Measurements from ENCODE around the gene MTHFD1L.
"Not testable (repeated sequence)": the region's sequence is repeated elsewhere in the genome, so short reads cannot be mapped to it uniquely, and the experiment has no call there.

MTHFD1L gene

GRCh38 chr6:151041686-151042085 is 176.2 kb downstream of the MTHFD1L start:
- DNase-seq (ENCODE audit: low spot score) = no peak

- DNase-seq (ENCODE audit: low spot score) = not testable (repeated sequence)
Observed at GRCh38 chr6:151042911-151043330, 177.4 kb downstream of the MTHFD1L start.

DNA sequence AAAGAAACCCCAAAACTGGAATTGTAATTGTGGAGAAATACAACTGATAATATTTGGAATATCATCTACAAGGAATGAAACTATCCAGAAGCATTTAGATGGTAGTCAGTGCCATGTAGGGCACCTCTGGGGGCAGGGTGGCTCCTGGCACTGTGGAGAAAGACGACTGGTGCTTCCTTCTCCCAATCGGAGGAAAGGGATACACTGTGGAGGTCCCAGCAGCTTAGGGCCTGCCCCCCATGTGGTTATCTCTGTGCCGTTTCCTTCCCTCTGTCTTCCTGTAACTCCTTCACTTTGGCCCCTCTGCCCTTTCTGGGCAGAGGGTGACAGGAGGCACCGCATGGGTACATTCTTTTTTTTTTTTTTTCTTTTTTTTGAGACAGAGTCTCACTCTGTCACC is 178.4 kb downstream of the MTHFD1L start:
- DNase-seq (ENCODE audit: low spot score) = no peak

- no peak for DNase-seq (ENCODE audit: low spot score)
Observed at GRCh38 chr6:151044465-151045441, 179.3 kb downstream of the MTHFD1L start.

- DNase-seq (ENCODE audit: low spot score) = not testable (repeated sequence)
Observed at GRCh38 chr6:151045511-151046222, 180.2 kb downstream of the MTHFD1L start.

- DNase-seq (ENCODE audit: low spot score) = no peak
Observed at GRCh38 chr6:151051164-151051563, 185.7 kb downstream of the MTHFD1L start.

GRCh38 chr6:151052021-151052646 is 186.6 kb downstream of the MTHFD1L start:
- no peak for DNase-seq (ENCODE audit: low spot score)

GRCh38 chr6:151054306-151054705 is 188.8 kb downstream of the MTHFD1L start:
- DNase-seq (ENCODE audit: low spot score) = no peak

DNA sequence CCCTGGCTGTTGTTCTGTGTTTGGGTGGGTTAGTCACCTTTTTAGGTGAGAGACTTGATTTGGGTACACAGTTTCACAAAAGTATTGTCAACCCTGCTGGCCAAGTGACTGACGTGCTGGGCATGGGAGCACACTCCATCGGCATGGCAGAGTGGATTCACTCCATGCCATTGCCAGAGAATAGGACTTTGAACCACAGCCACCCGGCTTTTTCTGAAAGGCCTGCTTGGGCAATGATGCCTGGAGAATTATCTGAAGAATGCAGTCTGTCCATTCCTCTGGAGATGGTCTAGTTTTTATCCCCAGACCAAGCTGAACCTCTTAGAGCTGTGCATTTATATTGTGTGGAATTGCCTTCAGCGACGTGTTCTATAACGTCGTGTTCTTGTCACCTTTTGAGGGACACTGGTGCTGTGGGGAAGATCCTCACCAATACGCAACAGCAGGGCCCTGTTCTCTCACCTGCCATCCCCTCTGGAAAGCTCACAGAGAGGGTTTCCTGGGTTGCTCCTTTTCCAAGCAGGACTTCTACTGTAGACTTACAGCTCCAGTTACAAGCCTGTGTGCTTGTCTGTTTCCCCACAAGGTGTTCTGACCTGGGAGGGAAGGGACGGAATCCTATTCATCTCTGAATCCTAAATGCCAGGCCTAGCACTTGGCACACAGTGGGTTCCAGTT is 190.9 kb downstream of the MTHFD1L start:
- DNase-seq (ENCODE audit: low spot score) = no peak

DNA sequence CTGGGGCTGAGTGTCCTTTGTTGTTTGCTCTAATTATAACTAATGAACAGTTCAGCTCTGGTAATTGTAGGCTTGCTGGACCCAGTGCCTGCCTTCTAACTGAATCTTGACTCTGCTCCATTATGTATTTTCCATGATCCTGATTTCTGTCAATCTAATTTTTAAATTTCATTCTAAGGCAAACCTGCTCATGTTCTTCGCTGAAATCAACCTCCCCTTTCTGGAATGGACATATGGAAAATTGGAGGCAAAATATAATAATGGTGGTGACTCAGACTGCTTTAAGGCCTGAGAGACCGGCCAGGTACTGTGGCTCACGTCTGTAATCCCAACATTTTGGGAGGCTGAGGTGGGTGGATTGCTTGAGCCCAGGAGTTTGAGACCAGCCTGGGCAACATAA is 191.6 kb downstream of the MTHFD1L start:
- no peak for DNase-seq (ENCODE audit: low spot score)

- DNase-seq (ENCODE audit: low spot score) = no peak
Observed at GRCh38 chr6:151058021-151058733, 192.7 kb downstream of the MTHFD1L start.

GRCh38 chr6:151059612-151060095 is 194.2 kb downstream of the MTHFD1L start:
- DNase-seq (ENCODE audit: low spot score) = no peak

DNA sequence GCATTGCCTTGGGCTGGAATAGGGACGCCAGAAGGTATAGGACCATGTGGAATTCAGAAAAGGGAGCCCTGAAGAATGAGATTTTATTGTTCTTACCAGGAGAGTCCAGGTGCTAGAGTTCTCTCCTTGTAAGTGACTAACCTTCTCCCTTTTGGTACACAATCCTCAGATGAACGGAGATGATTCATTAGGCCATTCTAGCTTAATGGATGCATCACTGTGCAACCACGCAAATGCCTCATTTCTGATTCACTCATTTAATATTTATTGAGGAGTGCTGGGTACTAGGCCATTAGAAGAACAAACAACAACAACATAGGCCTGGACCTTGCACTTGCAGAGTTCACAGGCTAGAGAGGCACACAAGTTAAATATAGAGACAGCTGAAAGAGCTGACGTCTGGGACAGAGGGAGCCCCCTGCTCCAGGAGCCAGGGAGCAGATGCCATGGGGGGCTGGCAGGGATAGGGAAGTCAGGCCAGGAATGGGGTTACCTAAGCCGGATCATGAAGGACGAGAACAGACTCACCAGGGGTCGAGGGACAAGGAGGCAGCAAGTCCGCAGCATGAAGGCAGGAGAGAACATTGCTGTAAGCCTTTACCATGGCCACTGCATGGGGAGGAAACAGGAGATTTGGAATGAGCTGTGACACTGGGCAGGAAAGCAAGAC is 194.7 kb downstream of the MTHFD1L start:
- DNase-seq (ENCODE audit: low spot score) = no peak

DNA sequence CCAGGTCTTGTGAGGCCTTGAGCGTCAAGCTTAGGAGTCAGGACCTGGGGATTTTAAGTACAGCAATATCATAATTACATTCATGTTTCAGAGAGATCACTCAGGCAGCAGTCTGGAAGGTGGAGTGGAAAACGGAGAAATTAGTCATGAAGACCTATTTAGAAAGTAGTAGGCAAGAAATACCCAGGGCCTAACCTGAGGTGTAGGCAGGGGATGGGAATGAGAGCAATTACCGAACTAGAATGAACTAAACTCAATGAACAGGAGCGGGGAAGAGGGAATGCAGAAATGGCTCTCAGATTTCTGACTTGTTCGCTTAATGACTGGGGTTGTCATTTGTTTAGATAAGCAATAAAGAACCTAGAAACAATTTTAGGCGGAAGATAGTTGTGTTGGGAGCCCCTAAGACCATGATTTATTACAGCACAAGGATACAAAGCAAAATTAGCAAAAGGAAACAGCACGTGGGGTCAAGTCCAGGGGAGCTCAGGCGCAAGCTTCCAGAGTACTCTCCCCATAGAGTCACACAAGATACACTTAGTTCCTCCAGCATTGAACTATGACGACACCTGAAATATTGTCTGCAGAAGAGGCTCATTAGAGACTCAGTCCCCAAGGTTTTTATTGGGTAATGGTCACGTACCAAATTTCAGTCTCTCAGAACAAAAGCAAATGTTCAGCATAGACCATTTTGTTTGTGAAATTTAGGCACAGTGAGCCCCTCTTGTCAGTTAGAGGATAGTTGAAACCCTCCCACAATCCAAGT is 195.4 kb downstream of the MTHFD1L start:
- DNase-seq (ENCODE audit: low spot score) = no peak

DNA sequence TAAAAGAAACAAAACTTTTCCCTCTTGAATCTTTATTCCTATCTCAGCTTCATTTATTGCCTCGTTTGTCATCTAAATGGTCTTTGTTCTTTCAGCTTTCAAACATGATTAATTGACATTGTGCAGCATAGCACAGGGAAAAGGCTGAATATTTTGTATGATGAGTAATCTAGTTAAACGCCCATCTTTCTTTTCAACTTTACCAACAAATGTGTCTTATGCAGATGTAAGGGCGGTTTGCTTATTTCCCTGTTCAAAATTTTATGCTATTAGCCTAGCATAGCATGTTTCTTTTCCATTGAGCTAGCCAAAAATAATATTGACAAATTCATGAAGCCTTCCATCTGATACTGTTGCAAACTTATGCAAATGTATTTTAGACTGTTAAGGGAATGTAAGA is 197.8 kb downstream of the MTHFD1L start:
- DNase-seq (ENCODE audit: low spot score) = no peak

- no peak for DNase-seq (ENCODE audit: low spot score)
Observed at GRCh38 chr6:151063842-151064647, 198.5 kb downstream of the MTHFD1L start.

GRCh38 chr6:151065027-151065815 is 199.7 kb downstream of the MTHFD1L start:
- DNase-seq (ENCODE audit: low spot score) = no peak
